GM18511 (cell line): Measurements from ENCODE around the gene ETFRF1.

Source experiments
- ATAC-seq: cut with Tn5 transposase; IDR thresholded peaks from one replicate; pipeline ENCODE4 v1.9.1; 2021; ENCODE audit warnings: mild to moderate bottlenecking, moderate library complexity; ENCODE audit not compliant: unreplicated experiment

The ETFRF1 gene

DNA sequence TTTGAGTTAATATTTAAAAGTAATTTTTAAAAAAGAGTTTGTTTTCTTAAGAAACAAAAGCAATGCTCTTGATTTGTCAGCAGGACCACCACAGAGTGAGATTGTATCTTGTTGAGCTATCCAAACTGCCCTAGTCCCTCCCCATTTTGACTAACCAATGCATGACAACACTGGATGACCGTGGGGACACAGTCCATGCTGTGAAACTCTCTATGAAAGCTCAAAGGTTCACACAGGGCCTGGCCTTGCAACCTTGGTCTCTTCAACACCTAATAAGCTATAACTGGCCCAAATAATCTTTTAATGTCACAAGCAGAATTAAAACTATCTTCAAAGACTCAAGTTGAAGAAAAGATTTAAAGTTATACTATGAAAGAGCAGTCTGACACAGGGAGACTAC is 13.5 kb downstream of the ETFRF1 start:
- no peak for ATAC-seq

DNA sequence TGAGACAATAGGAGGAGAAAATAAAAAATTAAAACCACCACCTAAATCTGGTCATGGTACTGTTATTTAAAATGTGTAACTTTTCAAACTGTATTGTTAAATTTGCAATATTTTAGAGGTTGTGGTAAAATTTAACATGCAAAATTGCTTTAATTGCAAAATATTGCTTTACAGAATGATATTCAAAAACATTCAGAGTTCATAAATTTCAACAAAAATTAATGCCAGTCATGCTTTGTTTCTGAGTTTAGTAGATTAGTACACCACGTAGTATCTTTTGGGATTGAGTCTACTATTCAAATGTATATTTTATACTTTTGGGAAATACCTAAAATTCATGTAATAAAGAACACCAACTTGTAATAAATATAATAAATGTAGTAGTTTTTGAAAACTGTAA is 18.3 kb downstream of the ETFRF1 start:
- no peak for ATAC-seq

DNA sequence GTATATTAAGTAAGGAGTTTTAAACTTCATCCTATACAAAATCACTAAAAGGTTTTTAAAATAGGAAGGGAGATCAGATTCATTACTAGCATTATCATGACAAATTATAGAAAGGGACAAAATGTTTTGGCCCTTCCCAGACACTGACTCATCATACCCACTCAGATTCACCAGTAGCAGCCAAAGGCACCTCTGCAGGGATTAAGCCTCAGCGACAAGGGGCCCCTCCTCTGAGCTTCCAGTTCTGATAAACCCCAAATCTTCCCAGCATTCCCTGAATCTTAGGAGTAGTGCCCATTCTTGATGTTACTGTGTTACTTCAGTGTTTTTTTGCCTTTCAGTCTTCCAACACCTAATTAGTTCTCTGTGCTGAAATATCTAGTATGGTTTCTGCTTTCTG is 41.2 kb downstream of the ETFRF1 start:
- ATAC-seq: no peak

DNA sequence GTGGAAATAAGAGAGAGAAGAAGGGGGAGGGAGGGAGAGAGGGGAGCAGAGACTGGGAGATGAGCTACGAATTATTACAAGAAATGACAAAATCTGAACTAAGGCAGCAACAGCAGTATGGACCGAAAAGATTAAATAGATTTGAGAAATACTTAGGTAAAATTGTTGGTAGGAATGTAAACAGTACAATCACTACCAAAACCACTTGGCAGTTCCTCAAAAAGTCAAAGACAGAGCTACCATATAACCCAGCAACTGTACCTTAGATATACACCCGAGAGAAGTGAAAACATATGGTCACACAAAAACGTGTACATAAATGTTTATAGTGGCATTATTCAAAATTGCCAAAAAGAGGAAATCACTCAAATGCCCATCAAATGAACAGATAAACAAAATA is 41.6 kb downstream of the ETFRF1 start:
- no peak for ATAC-seq

DNA sequence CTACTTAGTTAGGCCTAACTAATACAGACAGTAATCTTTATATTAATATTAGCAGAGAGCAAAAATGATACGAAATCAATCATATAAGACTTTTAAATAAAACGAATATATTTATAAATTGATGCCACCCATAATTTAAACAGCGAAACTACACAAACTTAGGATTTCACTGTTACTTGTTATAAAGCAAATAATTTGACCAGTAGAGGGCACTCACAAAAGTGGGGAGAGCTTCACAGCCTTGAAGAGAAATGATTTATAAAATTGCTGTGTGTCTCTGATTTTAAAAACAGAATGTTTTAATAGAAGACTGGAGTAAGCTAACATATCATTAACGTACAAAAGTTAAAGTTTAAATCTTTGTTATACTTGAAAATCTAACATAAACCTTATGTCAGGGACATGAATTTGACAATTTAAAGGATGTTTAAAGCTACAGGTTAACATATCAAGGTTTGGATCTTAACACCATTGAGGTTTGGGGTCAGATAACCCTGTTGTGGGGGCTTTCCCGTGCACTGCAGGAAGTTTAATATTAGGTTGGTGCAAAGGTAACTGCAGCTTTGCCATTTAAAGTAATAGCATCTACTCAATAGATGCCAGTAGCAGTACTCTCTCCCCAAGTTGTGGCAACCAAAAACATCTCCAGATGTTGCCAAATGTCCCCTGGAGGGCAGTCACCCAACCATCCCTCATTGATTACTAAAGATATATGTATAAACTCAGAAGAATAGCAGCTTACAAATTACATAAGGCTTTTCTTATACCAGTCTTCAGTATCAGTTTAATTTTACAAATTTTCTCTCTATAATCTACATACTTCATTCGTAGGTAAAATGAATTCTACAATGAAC is 46.4 kb downstream of the ETFRF1 start:
- ATAC-seq: peak; percentile 62

DNA sequence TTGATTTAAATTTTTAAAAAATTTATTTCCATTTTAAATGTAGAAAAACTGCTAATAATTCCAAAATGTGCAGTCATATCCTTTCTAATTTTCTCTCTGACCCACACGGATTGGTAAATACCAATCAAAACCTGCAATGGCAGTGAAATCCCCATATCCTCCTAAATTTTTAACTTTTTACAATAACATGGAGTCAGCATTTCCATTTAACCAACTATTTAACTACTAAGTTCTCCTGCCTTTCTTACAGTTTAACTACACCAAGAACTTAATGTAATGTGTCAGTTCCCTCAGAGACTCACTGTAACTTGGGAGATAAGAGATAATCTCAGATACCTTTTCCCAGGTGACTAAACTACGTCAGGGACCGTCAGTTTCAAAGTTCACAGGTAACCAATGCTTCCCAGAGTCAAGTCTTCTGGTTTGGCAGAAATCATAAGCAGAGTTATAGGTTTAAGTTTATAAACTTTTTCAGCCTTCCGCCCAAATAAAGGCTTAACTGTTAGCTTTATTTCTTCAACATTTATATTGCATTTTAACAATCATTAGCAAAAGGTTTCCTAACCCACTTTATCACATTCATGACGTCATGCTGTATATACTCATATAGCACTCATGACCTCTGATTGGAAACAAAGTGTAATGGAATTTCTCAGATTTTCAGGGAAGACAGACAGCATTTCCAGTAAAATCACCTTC is 48.1 kb downstream of the ETFRF1 start:
- ATAC-seq: no peak

DNA sequence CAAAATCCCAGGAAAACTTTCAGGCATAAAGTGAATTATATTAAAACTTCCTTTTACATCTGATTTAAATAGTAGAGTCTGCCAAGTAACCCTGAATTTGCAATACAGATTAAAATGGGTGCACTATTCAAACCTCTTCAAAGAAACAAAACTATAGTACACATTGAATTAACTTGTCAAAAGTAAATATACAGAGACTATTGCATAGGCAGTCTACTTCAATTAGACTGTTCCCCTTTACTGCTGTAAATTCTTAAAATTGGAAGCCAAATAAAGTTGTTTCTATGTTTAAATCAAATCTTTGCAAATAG is 48.6 kb downstream of the ETFRF1 start:
- no peak for ATAC-seq

DNA sequence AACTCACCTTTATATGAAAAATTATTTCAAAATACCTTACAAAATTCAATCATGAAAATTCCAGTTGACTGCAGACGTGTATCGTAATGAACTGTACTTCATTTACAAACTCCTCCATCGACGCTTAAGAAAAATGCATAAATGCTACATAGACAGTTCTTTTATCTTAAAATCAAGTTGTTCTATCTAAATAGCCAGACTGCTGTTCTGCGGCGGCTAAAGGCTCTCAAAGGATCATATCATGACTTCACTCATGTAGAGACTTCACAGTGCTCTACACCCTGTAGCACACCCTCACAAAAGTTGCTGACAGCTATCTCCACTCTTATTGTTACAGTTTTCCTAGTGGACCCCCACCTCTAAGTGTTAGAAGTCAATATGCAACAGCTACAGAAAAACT is 50.5 kb downstream of the ETFRF1 start:
- no peak for ATAC-seq

DNA sequence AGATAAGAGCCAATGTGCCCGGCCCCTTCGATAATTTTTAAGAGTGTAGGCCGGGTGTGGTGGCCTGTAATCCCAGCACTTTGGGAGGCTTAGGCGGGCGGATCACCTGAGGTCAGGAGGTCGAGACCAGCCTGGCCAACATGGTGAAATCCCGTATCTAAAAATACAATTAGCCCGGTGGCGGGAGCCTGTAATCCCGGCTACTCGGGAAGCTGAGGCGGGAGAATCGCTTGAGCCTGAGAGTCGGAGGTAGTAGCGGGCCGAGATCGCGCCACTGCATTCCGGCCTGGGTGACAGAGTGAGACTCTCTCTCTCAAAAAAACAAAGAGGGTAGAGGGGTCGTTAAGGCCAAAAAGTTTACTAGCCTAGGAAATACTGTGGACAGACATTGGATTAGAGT is 53.1 kb downstream of the ETFRF1 start:
- ATAC-seq: no peak

DNA sequence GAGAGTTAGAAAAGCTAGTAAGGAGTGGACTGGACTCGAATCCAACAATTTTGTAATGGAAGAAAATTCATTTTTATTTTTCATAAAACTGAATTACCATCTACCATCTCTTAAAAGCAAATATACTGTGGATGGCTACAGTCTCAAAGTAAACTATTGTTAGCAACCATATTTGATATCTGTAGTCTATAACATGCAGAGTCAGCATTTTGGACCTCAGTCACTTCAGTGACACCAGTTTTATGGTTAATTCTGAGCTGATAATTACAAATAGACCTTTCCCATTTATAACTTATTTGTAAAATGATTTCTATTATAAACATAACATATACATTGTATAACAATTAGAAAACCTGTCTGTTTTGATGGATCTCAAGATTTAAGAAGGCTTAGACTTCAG is 53.7 kb downstream of the ETFRF1 start:
- no peak for ATAC-seq

DNA sequence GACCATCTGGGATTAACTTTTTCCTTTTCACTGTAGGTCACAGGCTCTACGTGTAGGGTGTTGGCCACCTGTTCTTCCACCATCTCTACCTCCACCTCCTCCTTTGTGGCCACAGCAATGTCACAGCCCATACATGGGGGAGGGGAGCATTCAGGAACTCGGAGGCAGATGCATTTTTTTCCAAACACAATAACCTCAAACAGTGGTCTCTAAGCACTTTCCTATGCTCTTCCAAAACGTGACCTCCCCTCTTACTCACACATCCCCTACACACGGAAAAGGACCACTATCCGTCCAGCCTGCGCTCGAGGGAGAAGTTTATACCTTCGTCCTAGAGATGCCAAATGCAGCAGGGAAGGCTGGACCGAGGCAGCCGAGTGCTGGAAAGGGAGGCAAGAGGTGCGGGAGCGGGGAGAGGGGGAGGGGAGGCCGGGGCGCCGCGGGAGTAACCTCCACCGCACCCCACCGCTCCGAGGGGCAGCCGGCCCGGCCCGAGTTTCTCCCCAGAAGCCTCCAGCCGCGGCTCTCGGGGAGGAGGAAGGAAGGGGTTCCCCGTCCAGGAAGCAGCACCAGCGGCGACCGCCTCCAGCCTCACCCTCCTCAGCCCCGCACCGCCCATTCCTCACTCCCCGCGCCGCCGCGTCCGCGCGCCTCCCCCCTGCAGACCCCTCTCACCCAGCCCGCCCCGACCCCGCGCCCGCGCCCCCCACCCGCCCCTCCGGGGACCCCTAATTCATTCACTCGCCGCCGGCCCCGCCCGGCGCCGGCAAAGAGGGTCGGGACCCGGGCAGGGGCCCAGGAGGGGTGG is 55.1 kb downstream of the ETFRF1 start:
- peak; percentile 57 for ATAC-seq

DNA sequence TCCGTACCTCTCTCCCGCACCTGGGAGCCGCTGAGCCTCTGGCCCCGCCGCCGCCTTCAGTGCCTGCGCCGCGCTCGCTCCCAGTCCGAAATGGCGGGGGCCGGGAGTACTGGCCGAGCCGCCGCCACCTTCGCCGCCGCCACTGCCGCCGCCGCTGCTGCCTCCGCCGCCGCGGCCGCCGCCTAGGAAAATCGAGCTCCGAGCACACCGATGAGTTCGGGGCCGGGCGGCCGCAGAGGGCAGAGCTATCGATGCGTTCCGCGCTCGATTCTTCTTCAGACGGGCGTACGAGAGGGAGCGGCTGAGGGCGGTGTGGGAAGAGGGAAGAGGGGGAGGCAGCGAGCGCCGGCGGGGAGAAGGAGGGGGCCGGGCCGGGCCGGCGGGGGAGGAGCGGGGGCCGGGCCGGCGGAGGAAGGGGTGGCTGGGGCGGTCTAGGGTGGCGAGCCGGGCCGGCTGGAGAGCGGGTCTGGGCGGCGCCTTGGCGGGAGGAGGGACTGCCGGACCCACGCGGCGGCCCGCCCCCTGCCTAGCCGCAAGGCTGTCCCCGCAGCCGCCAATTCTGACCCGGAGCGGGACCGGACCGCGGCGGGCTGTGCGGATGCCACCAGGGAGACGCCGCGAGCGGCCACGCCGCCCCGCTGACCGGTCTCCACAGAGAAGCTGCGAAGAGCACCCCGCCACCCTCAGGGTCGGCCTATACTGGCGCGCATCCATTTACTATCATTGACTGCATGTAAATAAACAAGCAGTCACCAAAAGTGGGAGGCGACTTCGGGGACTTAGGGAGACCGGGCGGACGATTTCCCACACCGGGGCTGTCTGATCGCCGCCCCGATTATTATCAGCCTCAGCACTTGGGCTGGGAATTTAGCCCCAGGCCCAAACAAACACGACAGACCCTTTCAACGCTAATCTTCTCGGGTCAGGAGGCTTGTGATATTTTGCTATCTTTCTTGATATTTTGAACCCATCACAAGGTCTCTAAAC is 56.0 kb downstream of the ETFRF1 start, which contains the start of gene KRAS:
Gene KRAS, minus strand, starts transcription at position 186 of the 987 bp plus-strand sequence.
- peak; percentile 80 for ATAC-seq

DNA sequence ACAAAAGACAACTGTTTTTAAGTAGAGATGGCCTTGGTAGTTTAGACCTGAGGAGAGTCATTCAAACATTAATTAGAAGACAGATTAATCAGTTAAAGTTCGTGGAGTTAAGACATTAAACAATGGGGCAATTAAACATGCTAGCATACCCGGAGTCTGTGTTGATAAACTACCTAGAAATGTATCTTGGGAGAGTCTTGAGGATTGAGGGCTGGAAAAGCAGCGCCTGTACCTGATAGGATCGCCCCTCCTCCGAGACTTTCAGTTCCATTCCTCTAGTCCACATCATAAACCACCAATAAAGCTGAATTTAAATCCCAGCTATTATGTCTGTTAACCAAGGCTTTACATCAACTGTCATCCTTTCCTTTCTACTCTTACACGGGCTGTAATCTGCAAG is 56.7 kb downstream of the ETFRF1 start:
- ATAC-seq: no peak

DNA sequence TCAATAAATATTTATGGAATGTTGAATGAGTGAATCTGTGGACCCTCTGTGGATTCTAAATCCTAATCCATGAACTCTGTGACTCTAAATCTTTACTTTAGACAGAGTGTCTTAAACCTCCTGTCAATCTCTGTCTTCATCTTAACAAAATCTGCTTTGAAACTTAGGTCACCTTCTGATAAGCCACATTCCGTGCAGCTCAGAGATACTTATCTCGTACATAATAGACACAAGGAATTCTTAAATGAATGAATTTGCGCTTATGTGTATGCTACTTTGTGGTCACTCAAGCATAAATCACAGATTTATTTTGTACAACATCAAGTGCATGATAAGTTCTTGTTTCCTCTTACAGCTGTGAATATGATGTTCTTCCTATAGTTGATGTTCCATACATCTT is 57.9 kb downstream of the ETFRF1 start:
- ATAC-seq: no peak

DNA sequence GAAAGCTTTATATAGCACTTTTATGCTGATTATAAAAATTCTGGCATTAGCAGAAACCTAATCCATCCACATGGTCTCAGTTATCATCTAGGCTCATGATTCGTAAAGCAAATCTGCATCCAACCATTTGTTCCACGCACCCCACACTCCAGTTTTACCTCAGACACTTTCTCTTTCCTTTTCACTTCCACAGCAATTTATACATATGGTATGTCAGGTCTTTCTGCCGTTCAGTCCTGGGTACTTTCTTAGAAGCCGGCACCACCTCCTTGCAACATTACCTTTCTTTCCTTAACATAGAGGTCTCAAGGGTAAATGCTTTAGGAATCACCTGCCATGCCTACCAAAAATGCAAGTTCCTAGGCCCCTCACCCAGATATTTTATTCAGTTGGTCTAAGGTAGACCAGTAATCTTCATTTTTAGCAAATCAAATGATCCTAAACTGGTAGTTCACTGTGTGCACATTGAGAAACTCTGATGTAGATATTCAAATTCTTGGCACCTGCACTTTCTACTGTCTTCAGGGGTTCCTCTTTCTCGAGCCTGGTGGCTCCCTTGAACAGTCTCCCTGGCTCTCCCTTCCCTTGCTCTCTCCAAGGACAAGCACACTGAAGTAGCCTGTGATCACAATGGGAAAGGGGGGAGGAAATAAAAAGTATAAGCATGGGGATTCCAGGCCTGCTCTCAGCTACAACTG is 58.5 kb downstream of the ETFRF1 start:
- no peak for ATAC-seq

DNA sequence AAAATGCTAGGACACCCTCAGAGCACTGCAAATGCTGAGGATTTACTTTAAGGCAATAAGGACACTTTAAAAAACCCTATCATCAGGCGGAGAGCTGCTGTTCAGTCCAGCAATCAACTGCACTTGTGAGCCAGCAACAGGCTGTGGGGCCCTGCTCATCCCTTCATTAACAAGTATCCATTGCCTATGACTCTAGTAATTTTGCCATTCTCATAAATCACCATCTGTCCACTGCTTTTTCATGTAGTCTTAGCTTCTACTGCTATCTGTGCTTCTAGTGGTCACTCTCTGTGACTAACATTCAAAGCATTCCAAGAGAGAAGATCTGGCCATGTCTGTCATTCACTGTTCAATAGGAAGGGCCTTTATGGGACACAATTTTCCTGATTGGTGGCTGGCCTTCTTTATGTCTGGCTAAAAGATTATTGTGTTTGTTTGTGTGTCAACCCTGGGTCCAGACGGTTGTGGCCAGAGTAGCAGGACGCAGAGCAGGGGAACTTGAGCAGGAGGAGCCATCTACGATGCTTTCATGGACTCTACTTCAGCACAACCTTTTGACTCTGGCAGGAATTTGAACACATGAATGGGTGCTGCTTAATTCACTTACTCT is 59.3 kb downstream of the ETFRF1 start:
- ATAC-seq: no peak
